HG03378 (cell line): Measurements from ENCODE around the gene WNT1.

Experiments used
- ATAC-seq: cut with Tn5 transposase; IDR thresholded peaks from one replicate; pipeline ENCODE4 v1.9.1; 2021; ENCODE audit warnings: mild to moderate bottlenecking, moderate library complexity; ENCODE audit not compliant: unreplicated experiment

The WNT1 gene

DNA sequence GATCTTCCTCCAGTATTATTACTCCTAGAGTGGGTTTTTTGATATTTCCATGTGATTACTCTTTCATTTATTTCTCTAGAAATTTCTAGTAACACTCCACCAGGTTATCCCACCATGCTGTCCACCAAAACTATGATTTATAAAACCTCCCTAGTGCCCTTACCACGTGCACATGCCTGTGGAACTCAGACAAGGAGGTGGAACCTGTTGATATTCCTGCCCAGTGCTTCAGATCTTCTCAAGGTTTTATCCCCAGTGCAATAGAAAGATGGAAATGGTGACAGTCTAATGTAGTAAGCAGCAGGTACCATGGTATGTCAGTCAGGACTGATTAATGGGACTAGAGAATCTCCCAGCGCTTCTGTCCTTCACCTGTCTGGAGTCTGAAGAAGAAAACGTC, 17.3 kb upstream of the WNT1 start:
- ATAC-seq: no peak

DNA sequence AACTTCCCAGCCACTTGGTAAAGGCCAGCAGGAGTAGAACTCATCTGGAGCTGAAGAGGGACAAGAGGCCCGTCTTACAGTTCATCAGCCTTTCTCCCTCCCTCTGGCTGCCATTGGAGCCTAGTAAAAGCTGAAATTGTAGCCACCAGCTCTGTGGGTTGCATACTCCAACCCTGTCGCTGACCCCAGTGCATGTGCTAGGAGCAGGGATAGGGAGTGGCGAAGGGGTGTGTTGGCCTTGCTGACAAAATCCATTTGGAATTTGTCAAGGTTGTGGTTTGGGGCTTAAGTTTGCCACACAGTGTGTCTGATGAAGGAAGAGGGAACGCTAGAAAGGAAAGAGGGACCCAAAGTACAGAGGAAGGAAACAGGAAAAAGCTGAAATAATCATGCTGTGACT, 16.8 kb upstream of the WNT1 start:
- no peak for ATAC-seq

DNA sequence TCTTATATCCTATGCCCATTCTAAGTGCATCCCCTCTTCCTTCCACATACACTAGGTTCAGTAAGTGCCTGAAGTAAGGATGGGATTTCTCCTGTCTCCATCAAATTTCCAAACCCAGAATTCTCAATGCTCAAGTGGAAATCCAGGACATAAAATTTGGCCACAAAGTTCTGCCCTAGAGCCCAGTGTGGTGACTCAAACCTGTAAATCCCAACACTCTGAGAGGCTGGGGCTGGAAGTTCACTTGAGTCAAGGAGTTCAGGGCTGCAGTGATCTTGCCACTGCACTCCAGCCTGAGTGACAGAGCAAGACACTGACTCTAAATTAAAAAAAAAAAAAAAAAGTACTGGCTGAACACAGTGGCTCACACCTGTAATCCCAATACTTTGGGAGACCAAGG, 16.3 kb upstream of the WNT1 start:
- no peak for ATAC-seq

DNA sequence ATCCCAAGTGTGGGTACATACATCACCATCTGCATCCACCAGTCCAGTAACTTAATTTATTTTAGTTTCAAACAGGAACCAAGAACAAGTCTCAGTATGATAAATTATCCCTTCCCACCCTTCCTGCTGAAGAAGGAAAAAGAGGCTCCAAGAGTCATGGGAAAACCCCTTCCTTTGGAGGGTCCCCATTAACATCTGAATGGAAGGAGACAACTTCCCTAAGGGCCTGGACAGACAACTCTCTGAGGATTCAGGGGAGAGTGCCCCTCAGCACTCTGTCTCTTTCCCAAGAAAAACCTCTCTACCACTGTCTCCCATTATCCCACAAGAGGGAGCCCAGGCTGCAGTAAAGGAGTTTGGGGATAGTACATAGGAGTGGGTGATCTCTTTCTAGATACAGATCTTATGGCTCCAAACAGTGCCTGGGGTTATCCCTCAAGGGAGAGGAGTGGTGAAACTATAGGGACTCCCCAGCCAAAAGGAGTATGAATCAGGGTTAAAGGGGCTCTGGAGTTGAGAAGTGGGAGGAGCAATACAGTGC, 12.8 kb upstream of the WNT1 start:
- no peak for ATAC-seq

DNA sequence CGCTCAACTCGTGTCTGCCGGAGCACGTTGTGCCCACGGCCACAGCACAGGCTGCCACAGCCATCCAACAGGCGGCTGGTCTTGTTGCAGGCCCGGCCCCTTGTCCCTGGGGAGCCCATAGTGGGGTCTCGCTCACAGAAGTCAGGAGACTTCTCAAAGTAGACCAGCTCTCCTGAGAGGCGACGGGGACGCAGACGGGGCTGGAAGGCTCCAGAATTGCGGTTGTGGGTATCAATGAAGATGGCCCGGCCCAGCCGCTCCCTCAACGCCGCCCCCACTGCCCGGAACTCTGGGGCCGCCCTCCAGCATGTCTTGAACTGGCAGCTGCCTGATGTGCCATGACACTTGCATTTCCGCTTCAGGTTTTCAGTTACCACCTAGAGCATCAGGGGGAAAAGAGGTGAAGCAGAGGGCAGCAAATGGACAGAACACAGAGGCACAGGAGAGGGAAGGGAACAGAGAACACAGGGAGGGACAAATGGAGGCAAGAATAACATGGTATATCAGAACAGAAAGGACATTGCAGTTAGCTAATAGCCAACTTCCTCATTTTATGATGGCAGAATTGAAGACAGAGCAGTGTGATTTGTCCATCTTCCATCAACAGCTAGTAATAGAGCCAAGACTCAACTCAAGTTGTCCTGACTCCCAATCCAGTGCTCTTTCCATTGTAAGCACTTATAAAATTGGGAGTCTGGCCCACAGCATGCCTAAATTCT, 11.8 kb upstream of the WNT1 start:
- ATAC-seq: no peak

DNA sequence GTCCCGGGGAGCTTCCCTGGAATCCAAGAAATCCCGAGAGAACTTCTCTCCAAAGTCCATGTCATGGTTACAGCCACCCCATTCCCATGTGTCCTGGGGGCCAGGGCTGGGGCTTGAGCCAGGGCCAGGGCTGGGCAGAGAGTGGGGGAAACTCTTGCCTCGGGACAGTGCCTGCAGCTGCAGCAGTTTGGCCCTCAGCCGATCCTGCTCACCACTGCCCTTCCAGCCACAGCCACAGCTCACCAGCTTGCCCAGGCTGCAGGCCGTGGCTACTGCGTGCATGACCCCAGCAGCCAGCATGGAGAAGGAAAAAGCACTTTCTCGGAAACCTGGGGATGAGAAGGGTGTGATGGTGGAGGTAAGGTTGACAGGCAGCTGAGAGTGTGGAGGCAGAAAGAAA, 10.1 kb upstream of the WNT1 start:
- no peak for ATAC-seq

DNA sequence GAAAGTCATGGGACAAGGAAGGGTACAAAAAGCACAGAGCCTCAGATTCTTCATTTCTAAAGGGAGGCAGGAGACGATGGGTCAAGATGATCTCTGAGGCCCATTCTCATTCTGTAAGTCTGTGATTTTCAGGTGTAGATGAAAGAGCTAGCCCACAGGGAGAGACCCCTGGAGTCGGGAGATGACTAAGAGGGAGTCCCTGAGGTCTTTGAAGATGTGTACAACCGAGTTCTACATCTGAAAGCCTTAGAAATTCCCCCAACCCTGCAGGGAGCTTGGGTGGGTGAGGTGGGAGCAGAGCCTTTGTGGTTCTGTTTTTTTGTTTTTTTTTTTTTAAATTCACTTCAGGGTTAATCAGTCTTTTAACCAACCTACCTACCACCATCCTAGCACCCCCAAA, 9.7 kb upstream of the WNT1 start:
- ATAC-seq: no peak

DNA sequence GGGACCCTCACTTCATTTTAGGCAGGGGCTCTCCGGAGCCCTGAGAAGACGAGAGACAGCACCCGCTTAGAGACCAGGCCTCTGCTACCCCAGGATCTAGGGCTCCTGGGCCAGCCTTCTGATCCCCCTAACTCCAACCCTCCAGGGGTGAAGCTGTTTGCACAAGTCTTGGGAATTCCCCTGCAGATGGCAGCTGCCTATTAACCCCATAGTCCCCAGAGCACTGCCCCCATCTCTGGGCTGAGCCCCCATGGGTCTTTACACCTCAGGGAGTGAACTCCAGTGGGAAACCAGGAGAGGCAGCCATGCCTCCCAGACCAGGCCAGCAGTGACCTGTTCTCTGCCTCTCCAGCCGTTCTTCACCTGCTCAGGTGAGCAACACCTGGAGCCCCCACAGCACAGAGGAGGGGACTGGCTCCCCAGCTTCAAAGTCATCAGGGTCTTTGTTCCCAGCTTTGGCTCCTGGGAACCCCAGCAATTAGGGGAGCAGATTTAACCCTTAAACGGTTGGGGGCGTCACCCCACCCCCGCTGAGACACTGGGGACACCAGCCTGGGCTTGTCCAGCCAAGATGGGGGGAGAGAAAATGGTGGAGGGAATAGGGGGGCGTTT, 8.9 kb upstream of the WNT1 start:
- ATAC-seq: no peak

DNA sequence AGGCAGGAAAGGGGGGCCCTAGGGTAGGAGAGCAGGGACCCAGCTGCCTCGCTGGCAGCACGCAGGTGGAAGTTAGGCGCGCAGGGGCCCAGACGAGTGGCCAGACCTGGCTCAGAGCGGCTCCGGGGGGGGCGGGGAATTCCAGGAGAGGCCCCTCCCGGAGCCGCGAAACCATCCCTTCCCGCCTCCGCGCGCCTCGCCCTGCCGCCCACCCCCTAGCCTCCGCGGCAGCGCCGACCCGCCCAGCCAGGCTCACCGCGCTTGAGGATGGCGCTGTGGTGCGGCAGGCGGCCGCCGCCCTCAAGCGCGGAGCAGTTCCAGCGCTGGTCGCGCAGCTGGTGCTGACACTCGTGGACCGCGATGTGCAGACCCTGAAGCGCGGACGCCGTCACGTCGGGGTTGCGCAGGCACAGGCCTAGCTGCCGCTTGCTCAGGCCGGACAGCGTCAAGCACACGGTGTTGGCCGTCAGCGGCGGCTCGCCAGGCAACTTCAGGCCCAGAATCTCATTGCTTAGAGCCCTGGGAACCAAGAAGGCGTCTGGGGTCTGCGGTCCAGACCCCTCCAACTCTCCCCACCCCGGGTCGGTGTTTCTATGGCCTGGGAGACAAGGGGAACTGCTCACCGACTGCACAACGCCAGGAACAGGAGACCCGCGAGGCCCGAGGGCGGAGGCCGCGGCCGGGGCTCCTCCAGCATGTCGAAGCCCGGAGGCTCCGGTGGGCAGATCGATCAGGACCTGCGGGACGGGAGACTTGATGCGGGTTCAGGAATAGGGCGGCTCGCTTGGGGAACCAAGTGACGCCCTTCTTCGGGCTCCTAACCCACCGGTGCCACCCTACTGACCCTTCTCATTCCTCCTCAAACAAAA, 8.1 kb upstream of the WNT1 start:
- no peak for ATAC-seq

DNA sequence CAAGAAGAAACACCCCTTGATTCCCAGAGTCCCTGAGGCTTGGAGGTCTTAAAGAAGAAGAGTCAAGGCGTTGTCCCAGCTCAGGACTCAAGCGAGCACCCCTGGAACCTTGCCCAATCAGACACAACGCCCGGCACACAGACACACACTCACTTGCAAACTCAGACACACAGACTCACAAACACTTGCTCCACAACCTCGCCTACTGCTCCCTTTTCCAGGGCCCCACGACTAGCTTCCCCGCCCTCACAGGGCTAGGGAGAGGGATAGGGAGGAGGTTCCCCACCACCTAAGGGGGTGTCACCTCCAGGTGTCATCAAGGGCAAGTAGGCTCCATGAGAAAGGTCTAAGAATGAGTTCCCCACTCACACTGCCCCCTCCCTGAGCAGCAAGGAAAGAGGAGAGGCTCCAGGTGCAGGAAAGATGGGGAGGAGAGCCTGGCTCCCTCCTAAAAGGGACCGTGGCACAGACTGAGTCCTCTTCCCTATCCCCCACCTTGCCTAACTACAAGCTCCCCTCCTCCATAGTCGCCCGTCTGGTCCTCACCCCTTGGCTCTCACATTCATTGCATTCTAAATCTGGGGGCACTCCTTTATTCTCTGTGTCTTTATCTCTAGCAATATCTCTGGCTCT, 7.3 kb upstream of the WNT1 start:
- ATAC-seq: no peak

DNA sequence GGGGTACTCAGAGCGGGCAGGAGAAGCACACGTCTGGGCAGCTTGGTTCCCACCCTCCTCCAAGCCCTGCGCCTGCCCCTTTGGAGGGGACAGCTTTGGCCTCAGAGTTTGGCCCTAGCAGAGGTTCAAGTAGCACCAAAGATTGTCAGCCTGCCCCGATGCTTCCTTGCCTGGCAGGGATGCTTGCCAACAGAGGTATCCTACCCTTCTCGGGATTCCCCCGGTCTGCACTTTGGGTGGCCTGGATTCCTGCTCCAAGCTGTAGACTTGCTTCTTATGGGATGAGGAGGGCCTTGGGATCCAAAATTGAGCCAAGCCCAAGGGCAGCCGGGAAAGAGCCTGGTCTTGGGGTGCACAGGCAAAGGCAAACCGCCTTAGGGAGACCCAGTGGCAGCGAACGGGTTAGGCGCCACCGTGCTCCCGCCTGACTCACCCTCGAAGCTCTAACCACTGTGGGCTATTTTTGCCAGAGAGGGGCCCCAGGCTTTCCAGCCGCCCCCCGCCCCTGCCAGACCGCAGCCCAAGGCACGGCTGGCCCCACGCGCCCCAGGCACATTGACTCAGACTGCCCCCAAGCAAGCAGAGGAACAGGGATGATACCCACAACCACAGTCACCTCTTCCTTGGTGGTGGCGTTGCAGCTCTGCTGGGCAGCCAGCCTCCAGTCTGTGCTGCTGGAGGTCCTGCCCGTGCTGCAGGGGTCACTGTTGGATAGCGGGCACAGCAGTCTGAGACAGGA, 5.7 kb upstream of the WNT1 start:
- no peak for ATAC-seq

DNA sequence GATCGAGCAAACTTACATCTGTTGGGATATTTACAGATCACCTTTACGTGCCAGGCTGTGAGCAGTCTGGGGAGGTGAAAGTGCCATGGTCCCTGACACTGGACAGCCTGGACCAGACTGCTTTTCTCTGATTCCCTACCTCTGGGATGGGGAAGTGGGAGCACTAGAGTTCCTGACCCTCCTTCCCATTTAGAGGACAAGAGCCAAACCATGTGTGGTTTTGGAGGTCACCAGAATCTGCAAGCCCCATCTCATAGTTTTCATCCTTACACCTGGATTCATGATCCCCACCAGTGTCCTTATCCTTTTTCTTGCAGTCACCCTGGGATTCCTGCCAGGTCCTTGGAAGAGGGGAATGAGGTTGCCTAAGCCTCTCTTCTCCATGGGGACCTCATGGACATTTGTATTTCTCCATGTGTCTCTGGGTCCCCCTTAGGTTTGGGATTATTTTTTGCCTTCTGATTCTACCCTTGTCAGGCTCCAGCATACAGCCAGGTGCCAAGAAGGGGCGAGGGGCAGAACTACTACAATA, 5.1 kb upstream of the WNT1 start:
- ATAC-seq: no peak

DNA sequence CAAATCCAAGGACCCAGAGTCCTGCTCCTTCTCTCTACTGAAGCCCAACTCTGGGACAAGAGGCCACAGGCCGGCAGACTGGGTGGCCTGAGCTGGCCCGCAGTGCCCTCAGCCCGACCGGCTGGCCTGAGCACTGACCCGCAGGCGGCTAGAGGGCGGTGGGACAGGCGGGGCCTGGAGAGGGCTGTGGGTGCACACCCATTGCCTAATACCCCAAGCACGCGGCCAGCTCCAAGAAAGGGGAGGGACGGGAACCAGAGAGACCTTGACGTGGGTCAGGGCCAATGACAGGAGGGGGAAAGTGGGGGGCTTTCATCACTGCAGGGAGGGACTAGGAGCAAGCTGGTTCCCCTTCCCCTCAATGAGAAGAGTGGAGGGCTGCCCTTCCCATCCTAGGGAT, 4.6 kb upstream of the WNT1 start:
- no peak for ATAC-seq

DNA sequence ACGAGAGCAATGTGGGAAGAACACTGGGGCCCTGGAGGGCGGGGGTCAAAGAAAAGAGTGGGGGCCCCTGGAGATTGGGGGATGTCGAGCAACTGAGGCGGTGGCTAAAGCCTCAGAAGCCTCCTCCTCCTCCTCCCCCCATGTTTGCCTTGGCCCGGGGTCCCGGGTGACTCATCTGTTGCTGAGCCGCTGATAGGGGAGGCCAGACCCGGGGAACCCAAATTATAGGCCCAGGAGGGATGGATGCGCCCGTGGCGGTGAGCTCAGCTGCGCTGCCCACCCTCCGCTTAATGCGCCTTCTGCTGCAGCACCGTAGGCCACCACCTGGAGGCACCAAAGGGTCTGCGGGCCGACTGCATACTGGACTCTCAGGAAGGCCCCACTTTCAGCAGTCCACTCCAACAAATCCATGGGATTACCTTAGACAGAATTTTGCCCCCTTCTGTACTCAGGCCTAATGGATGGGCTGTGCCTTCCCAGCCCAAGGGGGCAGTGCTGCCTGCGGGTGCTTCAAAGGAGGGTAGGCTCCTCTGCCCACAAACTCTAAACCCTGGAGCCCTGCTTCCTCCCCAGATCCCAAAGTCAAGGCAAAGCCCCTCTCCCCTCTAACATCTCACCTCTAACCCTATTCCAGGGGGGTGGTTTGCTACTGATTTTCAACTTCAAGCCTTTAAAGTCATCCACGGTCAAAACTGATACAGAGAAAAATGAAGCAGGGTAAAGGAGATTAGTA, 4.0 kb upstream of the WNT1 start:
- ATAC-seq: no peak

DNA sequence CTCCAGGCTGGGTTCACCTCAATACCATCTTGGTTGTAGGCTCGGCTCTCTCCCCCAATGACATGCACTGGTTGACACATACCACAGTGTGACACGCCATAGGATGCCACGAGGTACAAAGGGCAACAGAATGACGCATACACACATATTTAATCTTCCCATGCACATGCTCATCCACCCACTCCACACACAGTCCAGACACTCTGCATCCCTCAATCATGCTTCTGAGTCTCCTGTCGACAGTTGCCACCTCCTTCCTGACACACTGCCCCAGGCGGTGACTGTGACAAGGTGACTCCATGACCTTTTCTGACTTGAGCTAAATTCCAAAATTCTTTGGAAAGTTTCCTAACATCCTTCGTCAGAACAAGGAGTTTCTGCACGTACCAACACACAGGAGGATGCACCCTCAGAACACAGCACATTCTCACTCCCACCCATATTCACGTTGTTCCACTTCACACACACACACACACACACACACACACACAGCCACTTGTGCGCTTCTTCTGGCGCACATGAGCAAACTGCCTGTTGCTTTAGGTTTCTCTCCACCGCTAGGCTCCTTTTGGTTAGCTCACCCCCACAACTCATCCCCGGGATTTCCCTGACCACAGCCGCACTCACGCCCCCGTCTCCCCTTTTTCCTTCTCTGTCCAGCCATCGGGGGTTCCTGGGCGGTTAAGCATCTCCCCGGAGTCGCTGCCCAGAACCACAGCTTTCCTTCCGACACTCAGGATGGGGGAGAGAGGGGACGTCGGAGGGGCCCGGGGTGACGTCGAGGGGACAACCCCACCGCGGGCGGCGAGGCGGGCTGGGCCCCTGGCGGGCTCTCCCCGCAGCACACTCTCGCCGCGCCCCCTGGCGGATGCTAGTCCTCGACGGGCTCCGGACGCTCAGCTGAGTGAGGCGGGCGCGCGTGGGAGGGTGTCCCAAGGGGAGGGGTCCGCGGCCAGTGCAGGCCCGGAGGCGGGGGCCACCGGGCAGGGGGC, 536 bp upstream of the WNT1 start:
- no peak for ATAC-seq

DNA sequence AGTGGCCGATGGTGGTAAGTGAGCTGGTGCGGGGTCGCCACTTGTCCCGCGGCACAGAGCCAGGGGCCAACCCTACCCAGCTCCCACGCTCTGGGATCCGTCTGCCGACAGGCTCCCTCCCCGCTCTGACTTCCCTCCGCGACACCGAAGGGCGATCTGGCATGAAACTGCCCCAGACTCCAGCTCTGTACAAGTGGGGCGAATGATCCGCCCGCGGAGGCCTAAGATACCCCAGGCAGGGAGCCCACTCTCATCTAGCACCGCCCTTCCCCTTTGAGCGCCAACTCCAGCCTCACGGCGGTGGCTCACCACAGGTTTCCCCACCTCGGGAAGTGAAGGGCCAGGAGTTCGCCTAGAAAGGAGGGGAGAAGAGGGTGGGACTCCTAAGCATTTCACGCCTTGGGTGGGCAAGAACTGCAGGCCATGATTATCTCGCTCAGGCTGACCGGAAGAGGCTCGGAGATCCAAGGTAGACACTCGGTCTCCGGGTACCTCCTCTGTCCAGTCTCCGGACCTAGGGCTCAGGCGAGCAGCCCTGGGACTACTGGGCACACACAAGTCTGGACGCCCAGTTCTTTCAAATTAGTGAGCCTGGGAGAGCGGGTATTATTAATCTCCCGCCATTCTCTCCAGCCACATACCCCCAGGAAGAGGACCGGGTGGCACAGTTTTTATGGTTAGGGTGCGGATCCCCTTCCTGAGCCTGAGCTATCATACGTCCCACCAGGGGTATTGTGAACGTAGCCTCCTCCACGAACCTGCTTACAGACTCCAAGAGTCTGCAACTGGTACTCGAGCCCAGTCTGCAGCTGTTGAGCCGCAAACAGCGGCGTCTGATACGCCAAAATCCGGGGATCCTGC, 849 bp downstream of the WNT1 start:
- no peak for ATAC-seq

DNA sequence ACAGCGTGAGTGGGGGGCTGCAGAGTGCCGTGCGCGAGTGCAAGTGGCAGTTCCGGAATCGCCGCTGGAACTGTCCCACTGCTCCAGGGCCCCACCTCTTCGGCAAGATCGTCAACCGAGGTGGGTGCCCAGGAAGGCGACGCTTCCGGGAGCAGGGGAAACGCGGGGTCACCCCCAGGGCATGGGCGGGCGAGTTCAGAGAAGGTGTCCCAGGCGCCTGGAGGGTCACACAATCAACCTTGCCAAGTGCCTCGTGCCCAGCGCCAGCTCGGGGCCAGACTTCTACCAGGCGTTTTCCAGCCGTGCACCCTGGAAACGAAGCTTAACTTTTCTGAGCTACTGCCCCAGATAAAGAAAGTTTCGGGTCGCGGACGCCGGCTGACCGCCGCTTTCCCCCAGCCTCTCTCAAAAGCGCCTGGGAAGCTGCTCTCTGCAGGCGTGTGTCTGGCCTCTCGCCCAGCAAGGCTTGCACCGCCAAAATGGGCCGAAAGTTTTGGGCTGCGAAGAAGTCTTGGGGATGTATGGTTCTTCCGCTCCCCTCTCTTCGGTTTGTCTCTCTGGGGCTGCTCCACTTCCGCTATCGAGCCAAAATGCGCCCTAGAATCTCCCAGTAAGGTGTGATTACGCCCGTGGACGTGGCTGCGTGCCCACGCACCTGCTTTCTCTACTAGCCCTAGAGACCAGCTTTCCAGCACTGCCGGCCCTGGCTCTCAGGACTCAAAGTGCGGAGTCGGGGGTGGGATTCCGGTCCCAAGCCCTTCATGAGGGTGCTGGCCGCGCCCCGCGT, 1.7 kb downstream of the WNT1 start:
- no peak for ATAC-seq
